ENCODE results near the gene SLC39A9. TPM values are rescaled to one million over a fixed set of nuclear protein-coding genes. Genes with fewer than 3 reads are reported as not detected.

Gene SLC39A9, protein sequence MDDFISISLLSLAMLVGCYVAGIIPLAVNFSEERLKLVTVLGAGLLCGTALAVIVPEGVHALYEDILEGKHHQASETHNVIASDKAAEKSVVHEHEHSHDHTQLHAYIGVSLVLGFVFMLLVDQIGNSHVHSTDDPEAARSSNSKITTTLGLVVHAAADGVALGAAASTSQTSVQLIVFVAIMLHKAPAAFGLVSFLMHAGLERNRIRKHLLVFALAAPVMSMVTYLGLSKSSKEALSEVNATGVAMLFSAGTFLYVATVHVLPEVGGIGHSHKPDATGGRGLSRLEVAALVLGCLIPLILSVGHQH
- polyA plus RNA-seq: 10 to 100 TPM; 18.1 to 19.4 TPM

- Histone ChIP-seq H3K27me3 (ENCODE audit: control insufficient read depth in 1 of 2, insufficient read depth in 2 of 2, low read length in 2 of 2) (no peaks in the 10 kb centered on the region), H3K27ac (ENCODE audit: low read depth in 2 of 2, low read length in 1 of 2) (peak within 1 kb of the TSS; percentile 90 to 91), H3K9me3 (ENCODE audit: control insufficient read depth in 2 of 2, insufficient read depth in 1 of 2, low read depth in 1 of 2, low read length in 1 of 2) (no peaks in the 10 kb centered on the region), H3K36me3 (ENCODE audit: control insufficient read depth in 2 of 2, insufficient read depth in 2 of 2, low read length in 1 of 2) (peaks cover 7 to 8% of the 10 kb centered on the region in 2 donors), H3K4me1 (ENCODE audit: control insufficient read depth in 2 of 2, insufficient read depth in 2 of 2, low read length in 1 of 2) (peaks cover 3 to 5% of the 10 kb centered on the region in 2 donors), H3K4me3 (ENCODE audit: low read depth in 1 of 2, low read length in 2 of 2) (peak within 1 kb of the TSS; percentile 82 to 85)
- 0% methylated on average over 53 of the region's 53 CpGs for WGBS, 2 donors
These were observed at the start of gene SLC39A9, which contains the start of gene ERH for GRCh38 chr14:69398053-69398817. Gene SLC39A9 (plus strand): TSS chr14:69398692. CDS start chr14:69399370, 678 bp downstream. Gene ERH (minus strand): TSS chr14:69398299. CDS start chr14:69398233, 66 bp downstream.

GRCh38 chr14:69349091-69349777 is 49.3 kb upstream of the SLC39A9 start:
- Histone ChIP-seq H3K4me3 (ENCODE audit: low read depth in 1 of 2, low read length in 2 of 2) (no peak overlapping the region), H3K27me3 (ENCODE audit: control insufficient read depth in 1 of 2, insufficient read depth in 2 of 2, low read length in 2 of 2) (no peaks in the 10 kb centered on the region), H3K36me3 (ENCODE audit: control insufficient read depth in 2 of 2, insufficient read depth in 2 of 2, low read length in 1 of 2) (no peaks in the 10 kb centered on the region), H3K9me3 (ENCODE audit: control insufficient read depth in 2 of 2, insufficient read depth in 1 of 2, low read depth in 1 of 2, low read length in 1 of 2) (no peaks in the 10 kb centered on the region), H3K4me1 (ENCODE audit: control insufficient read depth in 2 of 2, insufficient read depth in 2 of 2, low read length in 1 of 2) (no peaks in the 10 kb centered on the region), H3K27ac (ENCODE audit: low read depth in 2 of 2, low read length in 1 of 2) (no peak overlapping the region)
- 86 to 87% methylated on average over 11 of the region's 11 CpGs for WGBS, 2 donors

- H3K9me3 ChIP-seq (ENCODE audit: control insufficient read depth in 2 of 2, insufficient read depth in 1 of 2, low read depth in 1 of 2, low read length in 1 of 2): no peaks in the 10 kb centered on the region
- no peaks in the 10 kb centered on the region for H3K36me3 ChIP-seq (ENCODE audit: control insufficient read depth in 2 of 2, insufficient read depth in 2 of 2, low read length in 1 of 2)
- H3K27me3 ChIP-seq (ENCODE audit: control insufficient read depth in 1 of 2, insufficient read depth in 2 of 2, low read length in 2 of 2): no peaks in the 10 kb centered on the region
- H3K4me1 ChIP-seq (ENCODE audit: control insufficient read depth in 2 of 2, insufficient read depth in 2 of 2, low read length in 1 of 2): peaks cover 0 to 6% of the 10 kb centered on the region in 2 donors
- H3K4me3 ChIP-seq (ENCODE audit: low read depth in 1 of 2, low read length in 2 of 2): no peak overlapping the region
- H3K27ac ChIP-seq (ENCODE audit: low read depth in 2 of 2, low read length in 1 of 2): no peak overlapping the region
- 75 to 78% methylated on average over 5 of the region's 5 CpGs for WGBS, 2 donors
These were observed 47.6 kb upstream of the SLC39A9 start for GRCh38 chr14:69350892-69351291.

DNA sequence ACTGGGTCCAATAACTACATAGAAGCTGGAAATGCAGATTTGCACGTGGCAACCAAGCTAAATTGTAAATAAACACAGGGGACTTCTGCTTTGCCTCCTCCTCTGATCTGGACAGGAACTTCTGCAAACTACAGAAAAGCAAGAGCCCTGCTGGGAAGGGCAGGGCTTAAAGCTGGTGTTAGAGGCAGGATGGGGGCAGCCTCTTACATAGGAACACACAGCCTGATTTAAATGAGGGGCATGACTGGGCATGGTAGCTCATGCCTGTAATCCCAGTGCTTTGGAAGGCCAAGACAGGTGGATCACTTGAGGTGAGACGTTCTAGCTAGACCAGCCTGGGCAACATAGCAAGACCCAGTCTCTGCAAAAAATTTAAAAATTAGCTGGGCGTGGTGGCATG is 47.1 kb upstream of the SLC39A9 start:
- no peaks in the 10 kb centered on the region for H3K9me3 ChIP-seq (ENCODE audit: control insufficient read depth in 2 of 2, insufficient read depth in 1 of 2, low read depth in 1 of 2, low read length in 1 of 2)
- H3K4me3 ChIP-seq (ENCODE audit: low read depth in 1 of 2, low read length in 2 of 2): no peak overlapping the region
- no peaks in the 10 kb centered on the region for H3K27me3 ChIP-seq (ENCODE audit: control insufficient read depth in 1 of 2, insufficient read depth in 2 of 2, low read length in 2 of 2)
- peaks cover 0 to 6% of the 10 kb centered on the region in 2 donors for H3K4me1 ChIP-seq (ENCODE audit: control insufficient read depth in 2 of 2, insufficient read depth in 2 of 2, low read length in 1 of 2)
- no peak overlapping the region for H3K27ac ChIP-seq (ENCODE audit: low read depth in 2 of 2, low read length in 1 of 2)
- 40 to 58% methylated on average over 3 of the region's 3 CpGs for WGBS, 2 donors
- H3K36me3 ChIP-seq (ENCODE audit: control insufficient read depth in 2 of 2, insufficient read depth in 2 of 2, low read length in 1 of 2): no peaks in the 10 kb centered on the region

- H3K27ac ChIP-seq (ENCODE audit: low read depth in 2 of 2, low read length in 1 of 2): no peak overlapping the region
- no peaks in the 10 kb centered on the region for H3K36me3 ChIP-seq (ENCODE audit: control insufficient read depth in 2 of 2, insufficient read depth in 2 of 2, low read length in 1 of 2)
- 82 to 85% methylated on average over 5 of the region's 5 CpGs for WGBS, 2 donors
- no peaks in the 10 kb centered on the region for H3K27me3 ChIP-seq (ENCODE audit: control insufficient read depth in 1 of 2, insufficient read depth in 2 of 2, low read length in 2 of 2)
- H3K9me3 ChIP-seq (ENCODE audit: control insufficient read depth in 2 of 2, insufficient read depth in 1 of 2, low read depth in 1 of 2, low read length in 1 of 2): no peaks in the 10 kb centered on the region
- peaks cover 0 to 6% of the 10 kb centered on the region in 2 donors for H3K4me1 ChIP-seq (ENCODE audit: control insufficient read depth in 2 of 2, insufficient read depth in 2 of 2, low read length in 1 of 2)
- no peak overlapping the region for H3K4me3 ChIP-seq (ENCODE audit: low read depth in 1 of 2, low read length in 2 of 2)
These were observed 46.6 kb upstream of the SLC39A9 start for GRCh38 chr14:69351911-69352310.

DNA sequence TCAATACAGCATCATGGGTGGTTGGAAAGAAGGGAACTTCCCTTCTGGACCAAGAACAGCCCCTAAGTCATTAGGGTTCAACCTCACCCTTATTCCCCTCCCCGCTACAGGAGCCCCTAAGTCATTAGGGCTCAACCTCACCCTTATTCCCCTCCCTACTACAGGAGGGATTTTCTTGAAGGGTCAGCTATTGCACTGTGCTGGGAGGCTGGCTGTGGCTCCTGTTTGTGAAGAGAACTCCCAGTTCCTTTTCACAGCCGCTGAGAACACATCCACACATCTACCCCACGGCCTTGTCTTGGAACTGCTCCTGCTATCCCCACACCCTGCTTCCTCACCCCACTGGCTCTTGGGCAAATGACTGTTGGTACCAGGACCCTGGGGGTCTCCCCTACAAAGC is 45.3 kb upstream of the SLC39A9 start:
- Histone ChIP-seq H3K27me3 (ENCODE audit: control insufficient read depth in 1 of 2, insufficient read depth in 2 of 2, low read length in 2 of 2) (no peaks in the 10 kb centered on the region), H3K27ac (ENCODE audit: low read depth in 2 of 2, low read length in 1 of 2) (no peak overlapping the region), H3K4me3 (ENCODE audit: low read depth in 1 of 2, low read length in 2 of 2) (no peak overlapping the region), H3K36me3 (ENCODE audit: control insufficient read depth in 2 of 2, insufficient read depth in 2 of 2, low read length in 1 of 2) (no peaks in the 10 kb centered on the region), H3K9me3 (ENCODE audit: control insufficient read depth in 2 of 2, insufficient read depth in 1 of 2, low read depth in 1 of 2, low read length in 1 of 2) (no peaks in the 10 kb centered on the region), H3K4me1 (ENCODE audit: control insufficient read depth in 2 of 2, insufficient read depth in 2 of 2, low read length in 1 of 2) (peaks cover 0 to 9% of the 10 kb centered on the region in 2 donors)
- 87 to 94% methylated on average over 3 of the region's 3 CpGs for WGBS, 2 donors

- Histone ChIP-seq H3K36me3 (ENCODE audit: control insufficient read depth in 2 of 2, insufficient read depth in 2 of 2, low read length in 1 of 2) (no peaks in the 10 kb centered on the region), H3K4me3 (ENCODE audit: low read depth in 1 of 2, low read length in 2 of 2) (no peak overlapping the region), H3K9me3 (ENCODE audit: control insufficient read depth in 2 of 2, insufficient read depth in 1 of 2, low read depth in 1 of 2, low read length in 1 of 2) (no peaks in the 10 kb centered on the region), H3K27me3 (ENCODE audit: control insufficient read depth in 1 of 2, insufficient read depth in 2 of 2, low read length in 2 of 2) (no peaks in the 10 kb centered on the region), H3K27ac (ENCODE audit: low read depth in 2 of 2, low read length in 1 of 2) (no peak overlapping the region), H3K4me1 (ENCODE audit: control insufficient read depth in 2 of 2, insufficient read depth in 2 of 2, low read length in 1 of 2) (peaks cover 0 to 9% of the 10 kb centered on the region in 2 donors)
- 42 to 48% methylated on average over 11 of the region's 11 CpGs for WGBS, 2 donors
These were observed 43.9 kb upstream of the SLC39A9 start for GRCh38 chr14:69354383-69355153.

DNA sequence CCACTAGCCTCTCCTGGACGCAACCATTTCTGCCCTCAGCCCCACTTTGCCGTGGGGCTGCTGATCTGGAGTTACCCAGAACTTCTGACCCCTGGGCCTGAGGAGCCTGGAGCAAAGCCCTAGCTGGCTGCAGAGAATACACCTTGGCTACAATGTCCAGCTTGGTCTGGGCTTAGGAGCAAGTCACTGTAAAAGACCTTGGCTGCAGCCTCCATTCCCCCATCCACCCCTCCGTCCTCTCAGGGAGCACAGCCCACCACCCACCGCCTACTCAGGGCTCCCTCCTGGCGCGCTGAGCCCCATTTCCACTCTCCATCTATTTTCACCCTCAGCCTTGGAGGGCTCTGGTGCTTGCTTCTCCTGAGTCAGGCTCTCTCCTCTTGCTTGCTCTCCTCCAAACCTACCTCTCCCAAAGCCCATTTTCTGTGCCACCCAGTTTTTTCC is 43.3 kb upstream of the SLC39A9 start:
- H3K4me1 ChIP-seq (ENCODE audit: control insufficient read depth in 2 of 2, insufficient read depth in 2 of 2, low read length in 1 of 2): peaks cover 0 to 9% of the 10 kb centered on the region in 2 donors
- H3K4me3 ChIP-seq (ENCODE audit: low read depth in 1 of 2, low read length in 2 of 2): no peak overlapping the region
- no peaks in the 10 kb centered on the region for H3K27me3 ChIP-seq (ENCODE audit: control insufficient read depth in 1 of 2, insufficient read depth in 2 of 2, low read length in 2 of 2)
- no peaks in the 10 kb centered on the region for H3K9me3 ChIP-seq (ENCODE audit: control insufficient read depth in 2 of 2, insufficient read depth in 1 of 2, low read depth in 1 of 2, low read length in 1 of 2)
- H3K36me3 ChIP-seq (ENCODE audit: control insufficient read depth in 2 of 2, insufficient read depth in 2 of 2, low read length in 1 of 2): no peaks in the 10 kb centered on the region
- WGBS, 2 donors: 91 to 93% methylated on average over 6 of the region's 6 CpGs
- H3K27ac ChIP-seq (ENCODE audit: low read depth in 2 of 2, low read length in 1 of 2): no peak overlapping the region

All from esophagus (tissue), 2 donors.